CD14-positive monocyte (primary cell): ENCODE measurements around the gene RNF41. TPM values are rescaled to one million over a fixed set of nuclear protein-coding genes. Genes with fewer than 3 reads are reported as not detected.
A peak's percentile ranks its signal among the peaks of the same experiment; 100 is the strongest.

Experiments
- DNase-seq, 3 donors: peaks; one replicate each; pipeline ENCODE4 v3.0.0-alpha.2; 2011 to 2022
- H2AFZ ChIP-seq: 2 replicates; pipeline ENCODE4 v1.6.0; 2012; ENCODE audit warnings: mild to moderate bottlenecking, low read depth, low read length, inconsistent platforms; ENCODE audit not compliant: insufficient read depth, poor library complexity, severe bottlenecking
- H3K27ac ChIP-seq, 2 donors: 1 replicate in 1 of 2; 2 replicates in 1 of 2; pipeline ENCODE4 v1.5.1; 2012 to 2013; ENCODE audit warnings: low read length in 2 of 2, control low read depth in 1 of 2, inconsistent platforms in 1 of 2, low read depth in 1 of 2, mild to moderate bottlenecking in 1 of 2
- H3K27me3 ChIP-seq, 2 donors: one replicate each; pipeline versions ENCODE4 v1.6.0 to v1.6.1; 2011 to 2013; ENCODE audit warnings: low read length in 2 of 2; ENCODE audit not compliant: control insufficient read depth in 2 of 2, insufficient read depth in 2 of 2
- H3K36me3 ChIP-seq, 2 donors: replicated peaks in 1 of 2; 1 replicate in 1 of 2; 2 replicates in 1 of 2; pipeline versions ENCODE4 v1.5.1 to v1.6.1; 2012 to 2013; ENCODE audit warnings: low read length in 2 of 2, control low read depth in 1 of 2, inconsistent platforms in 1 of 2, mild to moderate bottlenecking in 1 of 2; ENCODE audit not compliant: insufficient read depth in 2 of 2, control insufficient read depth in 1 of 2
- H3K4me1 ChIP-seq, 2 donors: 1 replicate in 1 of 2; 2 replicates in 1 of 2; pipeline versions ENCODE4 v1.5.1 to v1.6.1; 2012 to 2013; ENCODE audit warnings: low read length in 2 of 2, control low read depth in 1 of 2, inconsistent platforms in 1 of 2, mild to moderate bottlenecking in 1 of 2, moderate library complexity in 1 of 2; ENCODE audit not compliant: insufficient read depth in 2 of 2, control insufficient read depth in 1 of 2
- H3K4me2 ChIP-seq: replicated peaks from 2 replicates; pipeline ENCODE3; 2012; ENCODE audit warnings: low read length, moderate library complexity, mild to moderate bottlenecking; ENCODE audit not compliant: poor library complexity, severe bottlenecking; ENCODE audit errors: extremely low read depth
- H3K4me3 ChIP-seq, 3 experiments: fragments of 200-600 bp in 1 of 3; sonication (generic) in 1 of 3; replicated peaks in 1 of 3; 1 replicate in 2 of 3; 2 replicates in 1 of 3; pipeline ENCODE4 v1.5.1; 2011 to 2013; ENCODE audit warnings: low read length in 3 of 3, mild to moderate bottlenecking in 3 of 3, control low read depth in 2 of 3, low read depth in 2 of 3, inconsistent platforms in 1 of 3, moderate library complexity in 1 of 3
- H3K79me2 ChIP-seq: 2 replicates; pipeline ENCODE4 v1.6.0; 2012; ENCODE audit warnings: mild to moderate bottlenecking, control low read depth, inconsistent platforms, low read length, moderate library complexity; ENCODE audit not compliant: insufficient read depth
- H3K9ac ChIP-seq: 2 replicates; pipeline ENCODE4 v1.6.0; 2017; ENCODE audit warnings: low read length, mild to moderate bottlenecking; ENCODE audit not compliant: insufficient read depth, poor library complexity, severe bottlenecking
- H3K9me3 ChIP-seq, 2 donors: replicated peaks in 1 of 2; 1 replicate in 1 of 2; 2 replicates in 1 of 2; pipeline versions ENCODE4 v1.5.1 to v1.6.1; 2012 to 2013; ENCODE audit warnings: low read length in 2 of 2, control low read depth in 1 of 2; ENCODE audit not compliant: control insufficient read depth in 1 of 2, insufficient read depth in 1 of 2
- H4K20me1 ChIP-seq: 2 replicates; pipeline ENCODE4 v1.6.0; 2012; ENCODE audit warnings: mild to moderate bottlenecking, low read length, control low read depth, moderate library complexity; ENCODE audit not compliant: insufficient read depth
- H3K27ac Mint-ChIP-seq, 7 donors: one replicate each; pipeline ENCODE4 v1.8.0; 2020; ENCODE audit warnings: mild to moderate bottlenecking in 7 of 7, mixed read lengths in 7 of 7, moderate library complexity in 6 of 7, inconsistent platforms in 2 of 7
- H3K27me3 Mint-ChIP-seq, 3 donors: one replicate each; pipeline ENCODE4 v1.8.0; 2021 to 2022; ENCODE audit warnings: low read depth in 3 of 3, mild to moderate bottlenecking in 3 of 3, mixed read lengths in 3 of 3, moderate library complexity in 3 of 3, inconsistent platforms in 1 of 3
- H3K36me3 Mint-ChIP-seq, 2 donors: one replicate each; pipeline ENCODE4 v1.8.0; 2020; ENCODE audit warnings: mixed read lengths in 2 of 2, inconsistent platforms in 1 of 2, mild to moderate bottlenecking in 1 of 2
- H3K4me1 Mint-ChIP-seq: one replicate; pipeline ENCODE4 v1.8.0; 2020; ENCODE audit warnings: mild to moderate bottlenecking, mixed read lengths
- H3K4me3 Mint-ChIP-seq, 2 donors: one replicate each; pipeline ENCODE4 v1.8.0; 2020; ENCODE audit warnings: mild to moderate bottlenecking in 2 of 2, mixed read lengths in 2 of 2, moderate library complexity in 1 of 2
- H3K9me3 Mint-ChIP-seq, 7 donors: one replicate each; pipeline ENCODE4 v1.8.0; 2020 to 2022; ENCODE audit warnings: mixed read lengths in 7 of 7, mild to moderate bottlenecking in 6 of 7, moderate library complexity in 6 of 7, inconsistent platforms in 2 of 7
- WGBS: methylation state at CpG from one replicate; pipeline ENCODE4 v1.1.5; 2013; ENCODE audit warnings: missing lambda C conversion rate; ENCODE audit not compliant: insufficient coverage; 5-methylcytosine and 5-hydroxymethylcytosine counted together
- intact Hi-C, 2 donors: fragments of 100-400 bp; cut with micrococcal nuclease; formaldehyde crosslinking; loops; one replicate each; pipeline versions ENCODE4 v1.15.0 to v1.15.1; 2023
- polyA plus RNA-seq, 3 donors: library from polyadenylated mRNA; depleted of rRNA in 1 of 3; unstranded in 2 of 3; stranded (reverse) in 1 of 3; fragments of 300-500 nt in 2 of 3; fragments of >200 nt in 1 of 3; fragmentation: Illumina TruSeq in 2 of 3; gene quantifications; 1 replicate in 2 of 3; 2 replicates in 1 of 3; pipeline ENCODE4 v1.2.3, GENCODE V29; 2012 to 2021
- TF ChIP-seq, protein P1 (sequence below): fragments of 200-600 bp; IDR thresholded peaks from one replicate; pipeline ENCODE4 v1.8.0; 2022; ENCODE audit warnings: antibody characterized with exemption, mild to moderate bottlenecking

The RNF41 gene
- polyA plus RNA-seq, 3 donors: 35.8 to 82.0 (median 45.7) TPM

DNA sequence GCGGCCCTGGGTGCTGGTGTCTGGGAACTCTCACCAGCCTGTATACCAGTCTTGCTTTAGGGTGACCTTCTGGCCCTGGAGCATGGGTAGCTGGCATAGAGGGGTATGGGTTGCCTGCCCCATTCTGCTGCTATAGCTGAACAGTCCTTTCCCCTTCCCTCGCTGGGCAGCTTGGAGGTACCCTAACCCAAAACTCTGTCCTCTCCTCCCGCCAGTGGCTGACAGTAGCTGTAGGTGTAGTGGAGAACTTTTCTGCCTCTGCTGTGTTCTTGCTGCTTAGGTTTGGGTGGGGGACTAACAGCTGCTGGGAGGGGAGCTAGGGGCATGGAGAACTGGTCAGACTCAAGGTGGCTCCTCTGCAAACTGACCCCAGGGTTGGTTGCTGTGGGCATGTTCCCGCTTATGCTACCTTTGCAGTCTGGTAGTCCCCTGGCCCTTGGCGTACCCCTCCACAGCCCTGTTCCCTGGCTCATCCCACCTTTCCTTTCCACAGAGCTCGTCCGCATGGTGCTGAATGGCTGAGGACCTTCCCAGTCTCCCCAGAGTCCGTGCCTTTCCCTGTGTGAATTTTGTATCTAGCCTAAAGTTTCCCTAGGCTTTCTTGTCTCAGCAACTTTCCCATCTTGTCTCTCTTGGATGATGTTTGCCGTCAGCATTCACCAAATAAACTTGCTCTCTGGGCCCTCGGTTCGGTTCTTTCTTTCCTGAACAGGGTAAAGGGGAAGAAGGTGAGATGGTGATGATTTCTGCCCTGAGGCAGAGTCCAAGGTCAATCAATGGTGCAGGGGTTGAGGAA is 60.6 kb downstream of the RNF41 start:
- Histone ChIP-seq H3K27ac (peak overlapping the region; percentile 50 to 94), H3K4me3 (peak overlapping the region in 1 of 3 experiments; percentile 96), H3K9ac (no peak overlapping the region), H3K27me3 (no peaks in the 10 kb centered on the region), H4K20me1 (peaks cover 75% of the 10 kb centered on the region), H3K9me3 (no peaks in the 10 kb centered on the region), H3K36me3 (peaks cover 56 to 64% of the 10 kb centered on the region in 2 donors), H3K79me2 (peaks cover 54% of the 10 kb centered on the region), H2AFZ (no peak overlapping the region), H3K4me2 (peak overlapping the region; percentile 95), H3K4me1 (peaks cover 35 to 43% of the 10 kb centered on the region in 2 donors)
- 95% methylated on average over 5 of the region's 11 CpGs for WGBS
- no peaks in the 10 kb centered on the region for H3K27me3 Mint-ChIP-seq
- intact Hi-C loops: loop anchor here in 1 of 2 donors (5.0 kb wide), 1 partner anchor 34 kb away; the partner anchor contains the start of gene ESYT1
- peak overlapping the region in 1 of 2 donors; percentile 36 for H3K4me3 Mint-ChIP-seq
- no peak for DNase-seq
- no peaks in the 10 kb centered on the region for H3K9me3 Mint-ChIP-seq
- TF ChIP-seq, protein P1, sequence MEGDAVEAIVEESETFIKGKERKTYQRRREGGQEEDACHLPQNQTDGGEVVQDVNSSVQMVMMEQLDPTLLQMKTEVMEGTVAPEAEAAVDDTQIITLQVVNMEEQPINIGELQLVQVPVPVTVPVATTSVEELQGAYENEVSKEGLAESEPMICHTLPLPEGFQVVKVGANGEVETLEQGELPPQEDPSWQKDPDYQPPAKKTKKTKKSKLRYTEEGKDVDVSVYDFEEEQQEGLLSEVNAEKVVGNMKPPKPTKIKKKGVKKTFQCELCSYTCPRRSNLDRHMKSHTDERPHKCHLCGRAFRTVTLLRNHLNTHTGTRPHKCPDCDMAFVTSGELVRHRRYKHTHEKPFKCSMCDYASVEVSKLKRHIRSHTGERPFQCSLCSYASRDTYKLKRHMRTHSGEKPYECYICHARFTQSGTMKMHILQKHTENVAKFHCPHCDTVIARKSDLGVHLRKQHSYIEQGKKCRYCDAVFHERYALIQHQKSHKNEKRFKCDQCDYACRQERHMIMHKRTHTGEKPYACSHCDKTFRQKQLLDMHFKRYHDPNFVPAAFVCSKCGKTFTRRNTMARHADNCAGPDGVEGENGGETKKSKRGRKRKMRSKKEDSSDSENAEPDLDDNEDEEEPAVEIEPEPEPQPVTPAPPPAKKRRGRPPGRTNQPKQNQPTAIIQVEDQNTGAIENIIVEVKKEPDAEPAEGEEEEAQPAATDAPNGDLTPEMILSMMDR: no peak
- peaks cover 36% of the 10 kb centered on the region for H3K4me1 Mint-ChIP-seq
- peak overlapping the region; percentile 47 to 98 (median 98) for H3K27ac Mint-ChIP-seq
- H3K36me3 Mint-ChIP-seq: peaks cover 55 to 63% of the 10 kb centered on the region in 2 donors

DNA sequence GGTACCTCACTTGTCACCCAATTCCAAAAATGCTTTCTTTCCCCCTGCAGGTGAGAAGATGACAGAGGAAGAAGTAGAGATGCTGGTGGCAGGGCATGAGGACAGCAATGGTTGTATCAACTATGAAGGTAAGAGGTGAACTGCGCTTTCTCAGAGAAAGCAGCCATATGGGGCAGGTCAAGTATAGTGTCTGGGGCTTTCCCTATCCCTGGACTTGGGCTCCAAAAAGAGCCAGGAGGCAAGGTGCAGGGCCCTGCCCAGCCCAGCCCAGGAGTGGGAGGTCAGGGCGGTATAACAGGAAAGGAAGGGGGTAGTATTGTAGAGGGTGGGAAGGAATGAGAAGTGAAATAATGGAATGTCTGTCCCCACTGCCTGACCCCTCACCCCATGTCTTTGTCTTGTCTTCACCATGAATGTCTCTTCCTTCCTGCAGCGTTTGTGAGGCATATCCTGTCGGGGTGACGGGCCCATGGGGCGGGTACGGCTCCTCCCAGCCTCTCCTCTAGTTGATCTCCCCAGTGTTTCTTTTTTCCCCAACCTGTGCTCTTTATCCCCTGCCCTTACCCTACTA is 61.4 kb downstream of the RNF41 start:
- Histone ChIP-seq H3K9ac (peak overlapping the region; percentile 85), H3K4me1 (peaks cover 35 to 43% of the 10 kb centered on the region in 2 donors), H3K4me3 (peak overlapping the region; percentile 77 to 96 (median 84)), H3K27ac (peak overlapping the region; percentile 50 to 94), H3K9me3 (no peaks in the 10 kb centered on the region), H3K36me3 (peaks cover 51 to 56% of the 10 kb centered on the region in 2 donors), H2AFZ (no peak overlapping the region), H4K20me1 (peaks cover 67% of the 10 kb centered on the region), H3K4me2 (peak overlapping the region; percentile 95), H3K79me2 (peaks cover 54% of the 10 kb centered on the region), H3K27me3 (no peaks in the 10 kb centered on the region)
- intact Hi-C loops: loop anchor here in 1 of 2 donors (5.0 kb wide), 1 partner anchor 33 kb away; the partner anchor contains the start of gene ESYT1
- TF ChIP-seq, protein P1: no peak
- peak overlapping the region; percentile 97 to 99 for H3K4me3 Mint-ChIP-seq
- peak; percentile 23 to 53 (median 32) for DNase-seq
- no peaks in the 10 kb centered on the region for H3K9me3 Mint-ChIP-seq
- H3K4me1 Mint-ChIP-seq: peaks cover 36% of the 10 kb centered on the region
- peak overlapping the region; percentile 97 to 99 (median 98) for H3K27ac Mint-ChIP-seq
- H3K27me3 Mint-ChIP-seq: peaks cover 0 to 3% (median 1%) of the 10 kb centered on the region in 3 donors
- 43% methylated on average over 2 of the region's 7 CpGs for WGBS
- H3K36me3 Mint-ChIP-seq: peaks cover 52 to 59% of the 10 kb centered on the region in 2 donors
